Measurements from ENCODE around the gene KCTD20.
"Not testable (repeated sequence)": the region's sequence is repeated elsewhere in the genome, so short reads cannot be mapped to it uniquely, and the experiment has no call there.

The KCTD20 gene

DNA sequence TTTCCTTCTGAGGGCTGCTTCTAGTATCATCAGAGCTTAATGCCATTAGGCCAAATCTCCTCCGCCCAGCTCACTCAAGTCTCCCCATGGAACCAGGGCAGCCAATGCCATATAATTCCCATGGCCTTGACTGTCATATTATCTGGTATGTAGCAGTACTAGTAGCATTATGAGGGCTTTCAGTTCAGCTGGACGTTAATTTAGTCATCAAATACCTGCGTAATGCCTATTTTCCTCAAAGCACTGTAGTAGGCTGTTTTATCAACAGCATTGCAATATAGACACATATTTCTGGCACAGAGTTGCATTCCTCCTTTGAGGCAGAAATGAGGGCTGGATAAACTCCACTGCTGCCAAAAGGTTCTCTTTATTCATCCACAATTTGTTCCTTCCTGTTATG lies 1.7 kb downstream of the KCTD20 start:
- no peak for DNase-seq (ENCODE audit: low spot score)

DNA sequence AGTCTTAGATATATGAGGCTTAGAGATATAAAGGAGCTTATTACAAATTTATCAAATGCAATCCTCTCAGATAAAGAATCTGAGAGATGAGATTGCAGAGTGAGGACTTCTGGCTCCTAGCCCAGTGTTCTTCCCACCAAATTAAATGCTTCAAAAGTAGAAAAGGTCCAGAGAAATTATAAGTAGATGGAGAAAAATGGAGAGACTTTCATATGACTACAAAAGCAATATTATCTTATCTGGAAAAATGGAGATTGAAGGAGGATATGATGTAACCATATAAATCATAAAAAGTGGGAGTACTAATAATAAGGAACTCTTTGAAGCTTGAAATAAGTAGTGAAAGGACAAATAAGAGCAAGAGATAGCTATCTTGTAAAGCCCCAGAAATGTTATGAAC lies 2.8 kb downstream of the KCTD20 start:
- DNase-seq (ENCODE audit: low spot score): no peak

DNA sequence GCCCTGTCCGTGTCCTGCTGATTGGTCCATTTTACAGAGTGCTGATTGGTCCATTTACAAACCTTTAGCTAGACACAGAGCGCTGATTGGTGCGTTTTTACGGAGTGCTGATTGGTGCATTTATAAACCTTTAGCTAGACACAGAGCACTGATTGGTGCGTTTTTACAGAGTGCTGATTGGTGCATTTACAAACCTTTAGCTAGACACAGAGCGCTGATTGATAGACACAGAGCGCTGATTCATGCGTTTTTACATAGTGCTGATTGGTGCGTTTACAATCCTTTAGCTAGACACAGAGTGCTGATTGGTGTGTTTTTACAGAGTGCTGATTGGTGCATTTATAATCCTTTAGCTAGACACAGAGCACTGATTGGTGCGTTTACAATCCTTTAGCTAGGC lies 6.4 kb downstream of the KCTD20 start:
- not testable (repeated sequence) for DNase-seq (ENCODE audit: low spot score)

DNA sequence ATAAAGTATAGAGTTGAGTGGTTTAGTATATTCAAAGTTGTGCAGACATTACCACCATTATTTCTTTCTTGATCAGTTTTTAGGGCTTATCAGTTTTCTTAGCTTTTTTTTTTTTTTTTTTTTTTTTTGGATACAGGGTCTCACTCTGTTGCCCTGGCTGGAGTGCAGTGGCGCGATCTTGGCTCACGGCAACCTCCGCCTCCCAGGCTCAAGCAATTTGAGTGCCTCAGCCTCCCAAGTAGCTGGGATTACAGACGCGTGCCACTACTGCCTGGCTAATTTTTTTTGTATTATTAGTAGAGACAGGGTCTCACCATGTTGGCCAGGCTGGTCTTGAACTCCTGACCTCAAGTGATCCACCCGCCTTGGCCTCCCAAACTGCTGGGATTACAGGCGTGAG lies 10.1 kb downstream of the KCTD20 start:
- DNase-seq (ENCODE audit: low spot score): not testable (repeated sequence)

DNA sequence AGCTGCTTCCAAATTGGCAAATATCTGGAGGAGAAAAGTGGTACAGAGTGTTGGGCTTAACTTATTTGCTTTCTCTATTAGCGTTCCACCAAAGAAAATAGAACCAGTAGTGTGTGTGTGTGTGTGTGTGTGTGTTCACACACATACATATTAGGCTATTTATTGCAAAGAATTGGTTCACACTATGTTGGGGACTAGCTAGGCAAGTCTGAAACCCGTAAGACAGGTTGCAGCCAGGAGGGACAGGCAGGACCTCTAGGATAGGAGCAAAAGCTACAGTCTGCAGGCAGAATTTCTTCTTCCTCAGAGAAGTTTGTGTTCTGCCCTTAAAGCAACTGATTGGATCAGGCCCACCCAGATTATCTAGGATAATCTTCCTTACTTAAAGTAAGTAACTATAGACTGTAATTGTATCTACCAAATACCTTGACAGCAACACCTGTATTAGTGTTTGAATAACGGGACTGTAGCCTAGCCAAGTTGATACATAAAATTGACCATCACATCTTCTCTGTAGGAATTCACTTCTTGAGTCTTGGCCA lies 12.8 kb downstream of the KCTD20 start:
- no peak for DNase-seq (ENCODE audit: low spot score)

DNA sequence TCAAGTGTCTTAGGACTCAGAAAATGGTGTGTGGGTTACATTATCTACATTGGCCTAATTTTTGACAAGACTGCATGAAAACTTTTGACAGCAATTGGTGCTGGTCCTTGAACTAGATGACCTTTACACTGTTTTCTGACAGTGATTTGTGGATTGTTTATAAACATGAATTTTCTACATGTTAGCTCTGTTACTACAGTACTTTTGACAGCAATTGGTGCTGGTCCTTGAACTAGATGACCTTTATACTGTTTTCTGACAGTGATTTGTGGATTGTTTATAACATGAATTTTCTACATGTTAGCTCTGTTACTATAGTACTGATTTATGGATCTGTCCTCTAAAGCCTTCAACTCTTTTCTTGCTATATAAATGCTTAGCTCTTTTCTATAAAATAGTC lies 16.7 kb downstream of the KCTD20 start:
- DNase-seq (ENCODE audit: low spot score): no peak

DNA sequence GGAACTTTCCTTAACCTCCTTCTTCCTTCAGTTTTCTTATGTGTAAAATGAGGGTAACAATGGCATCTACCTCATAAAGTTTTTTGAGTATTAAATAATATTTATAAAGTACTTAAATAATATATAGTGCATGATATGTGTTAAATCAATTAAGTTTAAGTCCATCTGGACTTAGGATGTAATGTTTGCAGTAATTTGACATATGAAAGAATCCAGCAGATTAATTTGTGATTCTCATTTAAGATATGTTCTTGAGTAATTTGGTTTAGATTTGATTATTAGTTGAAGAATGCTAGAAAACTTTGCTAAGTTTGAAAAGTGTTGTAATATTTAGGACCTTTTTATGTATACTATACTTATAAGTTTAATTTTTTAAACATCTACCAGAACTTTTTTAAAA lies 18.1 kb downstream of the KCTD20 start:
- DNase-seq (ENCODE audit: low spot score): no peak

DNA sequence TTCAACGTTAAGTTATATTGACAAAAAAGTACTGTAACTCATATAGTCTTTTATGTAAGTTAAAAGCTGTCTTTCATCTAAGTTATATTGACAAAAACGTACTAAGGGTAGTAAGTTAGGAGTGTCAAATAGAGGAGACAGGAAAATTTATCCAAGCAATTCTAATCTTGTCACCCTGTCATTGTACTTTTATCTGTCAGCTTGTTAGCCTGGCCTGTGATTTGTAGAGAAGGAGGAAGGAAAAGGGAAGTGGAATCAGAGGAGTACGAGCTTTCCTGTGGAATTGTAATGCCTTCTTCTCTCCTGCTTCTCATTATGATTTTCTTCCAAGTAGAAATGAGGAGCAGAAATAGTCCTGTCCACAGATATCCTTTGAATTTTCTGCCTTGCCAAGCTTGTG lies 18.8 kb downstream of the KCTD20 start:
- no peak for DNase-seq (ENCODE audit: low spot score)

DNA sequence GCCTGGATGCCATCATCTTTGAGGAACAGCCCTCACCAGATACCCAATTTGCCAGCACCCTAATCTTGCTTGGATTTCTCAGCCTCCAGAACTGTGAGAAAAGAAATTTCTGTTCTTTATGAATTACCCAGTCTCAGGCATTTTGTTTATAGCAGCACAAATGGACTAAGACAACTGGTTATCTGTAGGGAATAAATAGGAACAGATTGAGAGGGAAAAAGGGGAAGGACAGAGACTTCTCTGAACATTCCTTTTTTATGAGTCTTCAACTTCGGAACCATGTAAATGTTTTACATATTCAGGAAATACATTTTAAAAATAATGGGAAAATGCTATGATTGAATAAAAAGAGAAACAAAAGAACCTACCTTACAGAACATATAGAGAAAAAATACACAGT lies 20.9 kb downstream of the KCTD20 start:
- no peak for DNase-seq (ENCODE audit: low spot score)

DNA sequence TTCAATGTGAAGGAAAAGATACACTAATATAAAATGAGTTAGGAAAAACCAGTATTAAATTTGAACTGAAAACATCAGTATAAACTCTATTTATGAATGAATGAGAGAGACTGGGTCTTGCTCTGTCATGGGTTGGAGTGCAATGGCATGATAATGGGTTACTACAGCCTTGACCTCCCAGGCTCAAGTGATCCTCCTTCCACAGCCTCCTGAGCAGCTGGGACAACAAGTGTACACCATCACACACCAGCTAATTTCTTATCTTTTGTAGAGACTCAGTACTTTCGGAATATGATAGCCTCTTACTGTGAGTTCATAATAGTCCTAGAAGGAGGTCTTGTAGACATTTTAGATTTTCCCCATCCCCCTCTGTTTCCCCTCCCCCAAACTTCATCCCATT lies 21.4 kb downstream of the KCTD20 start:
- DNase-seq (ENCODE audit: low spot score): no peak

DNA sequence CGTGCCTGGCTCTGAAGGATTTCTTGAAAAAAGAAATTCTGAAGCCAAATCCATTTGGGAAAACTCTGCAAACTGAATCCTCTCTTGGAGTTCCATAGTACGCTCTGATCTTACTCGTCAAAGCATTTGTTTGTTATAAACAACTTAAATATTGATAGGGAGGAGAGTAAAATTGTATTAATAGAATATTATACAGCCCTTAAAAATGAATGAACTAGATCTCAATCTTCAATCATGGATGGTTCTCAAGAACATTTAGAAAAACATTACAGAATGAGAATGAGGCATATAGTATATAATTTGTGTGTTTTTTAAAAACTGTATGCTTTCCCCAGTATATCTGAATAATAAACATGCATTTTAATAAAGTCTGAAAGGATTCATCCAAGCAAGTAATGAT lies 24.8 kb downstream of the KCTD20 start:
- no peak for DNase-seq (ENCODE audit: low spot score)

DNA sequence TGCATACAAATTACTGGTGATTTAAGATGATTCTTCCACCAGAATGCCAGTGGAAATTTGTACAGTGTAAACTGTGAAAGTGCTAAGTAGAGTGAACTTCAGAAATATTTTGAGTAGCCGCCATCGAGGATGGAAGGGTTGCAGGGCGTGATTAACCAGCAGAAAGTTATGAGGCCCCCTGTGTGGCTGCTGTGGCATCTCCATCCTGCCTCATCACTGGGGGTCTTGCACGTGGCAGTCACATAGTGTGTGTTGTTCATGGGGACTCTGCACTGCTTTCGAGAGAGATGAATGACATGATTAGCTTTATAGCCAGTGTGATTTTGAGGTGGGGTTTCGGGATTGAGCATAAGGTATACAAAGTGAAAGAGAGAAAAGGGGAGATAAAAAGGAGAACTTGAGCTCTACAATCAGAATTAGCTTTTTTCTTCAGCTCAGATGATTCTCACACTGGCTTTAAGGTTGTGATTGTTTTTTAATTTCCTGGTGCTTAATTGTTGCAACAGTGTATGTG lies 26.4 kb downstream of the KCTD20 start:
- no peak for DNase-seq (ENCODE audit: low spot score)

DNA sequence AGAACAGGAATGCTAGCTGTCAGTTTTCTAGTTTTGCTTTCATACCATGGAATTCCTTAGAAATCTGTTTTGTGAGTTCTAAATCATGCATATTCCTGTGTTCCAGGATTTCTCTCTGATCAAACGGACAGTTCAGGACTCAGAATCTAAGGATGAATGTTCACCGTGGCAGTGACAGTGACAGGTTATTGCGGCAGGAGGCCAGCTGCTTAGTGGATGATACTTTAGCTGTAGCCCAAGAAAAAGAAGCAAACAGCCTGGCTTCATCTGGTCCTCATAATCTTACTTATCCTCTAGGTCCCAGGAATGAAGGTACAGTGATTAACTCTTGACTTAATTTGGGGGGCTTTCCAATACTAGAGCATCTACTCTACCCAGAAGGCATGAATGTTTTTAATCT lies 27.1 kb downstream of the KCTD20 start:
- no peak for DNase-seq (ENCODE audit: low spot score)

DNA sequence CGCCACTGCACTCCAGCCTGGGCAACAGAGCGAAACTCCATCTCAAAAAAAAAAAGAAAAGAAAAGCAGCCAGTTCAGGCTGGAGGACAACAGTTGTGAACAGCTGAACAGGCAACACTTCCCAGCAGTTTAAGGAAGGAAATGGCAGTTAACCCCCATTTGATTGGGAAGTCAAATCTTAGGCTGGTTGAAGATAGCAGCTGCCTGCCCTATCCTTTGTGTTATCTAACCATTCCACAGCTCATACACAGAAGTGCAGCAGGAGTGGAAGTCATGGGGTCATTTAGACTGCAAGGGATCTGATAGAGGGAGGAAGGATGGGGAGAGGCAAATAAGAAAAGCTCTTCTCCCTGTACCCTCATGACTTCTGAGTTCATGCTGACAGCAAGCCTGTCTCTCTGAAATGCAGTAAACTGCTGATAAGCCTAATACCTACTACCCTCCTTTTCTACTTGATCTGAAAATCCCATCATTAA lies 35.3 kb downstream of the KCTD20 start:
- DNase-seq (ENCODE audit: low spot score): no peak

DNA sequence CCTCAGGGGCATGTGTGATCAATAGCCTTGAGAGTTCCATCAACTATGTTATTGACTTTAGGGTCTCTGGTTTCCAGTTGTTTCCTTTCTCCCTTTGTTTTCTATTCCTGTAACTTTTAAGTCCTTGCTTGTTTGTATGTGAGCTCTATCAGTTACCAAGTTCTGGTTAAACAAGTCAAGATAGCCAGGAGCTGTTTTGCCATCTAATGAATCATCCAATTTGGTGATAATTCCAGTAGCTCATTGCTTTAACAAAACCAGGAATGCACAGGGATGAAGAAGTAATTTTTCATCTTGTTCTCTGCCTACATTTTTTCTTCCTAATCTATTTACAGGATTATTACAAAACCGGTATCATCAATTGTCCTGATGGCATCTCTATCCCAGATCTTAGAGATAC lies 36.5 kb downstream of the KCTD20 start:
- no peak for DNase-seq (ENCODE audit: low spot score)

DNA sequence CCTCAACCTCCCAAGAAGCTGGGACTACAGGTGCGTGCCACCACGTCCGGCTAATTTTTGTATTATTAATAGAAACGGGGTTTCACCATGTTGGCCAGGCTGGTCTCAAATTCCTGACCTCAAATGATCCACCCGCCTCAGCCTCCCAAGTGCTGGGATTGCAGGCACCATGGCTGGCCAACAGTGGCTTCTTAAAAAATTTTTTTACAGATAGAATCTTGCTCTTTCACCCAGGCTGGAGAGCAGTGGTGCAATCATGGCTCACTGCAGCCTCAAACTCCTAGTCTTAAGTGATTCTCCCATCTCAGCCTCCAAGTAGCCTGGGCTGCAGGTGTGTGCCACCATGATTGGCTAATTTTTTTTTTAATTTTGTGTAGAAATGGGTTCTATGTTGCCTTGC lies 40.5 kb downstream of the KCTD20 start:
- DNase-seq (ENCODE audit: low spot score): not testable (repeated sequence)

DNA sequence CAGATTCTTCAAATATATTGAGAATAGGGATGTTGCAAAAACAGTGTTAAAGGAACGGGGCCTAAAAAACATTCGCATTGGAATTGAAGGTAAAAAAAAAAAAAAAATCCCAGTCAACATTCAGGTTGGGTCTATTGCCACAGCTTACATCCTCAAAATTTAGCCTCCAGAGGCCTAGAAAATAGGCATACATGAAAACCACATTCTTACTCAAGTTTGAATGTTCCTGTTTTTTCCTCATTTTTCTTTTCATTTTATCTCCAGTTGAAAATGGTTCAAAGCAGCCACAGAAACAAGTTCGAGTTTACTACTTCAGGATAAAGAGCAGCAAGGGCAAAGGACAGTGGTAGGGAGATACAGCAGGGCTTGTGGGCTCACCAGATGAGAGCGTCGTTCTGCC lies 41.9 kb downstream of the KCTD20 start:
- DNase-seq (ENCODE audit: low spot score): no peak

DNA sequence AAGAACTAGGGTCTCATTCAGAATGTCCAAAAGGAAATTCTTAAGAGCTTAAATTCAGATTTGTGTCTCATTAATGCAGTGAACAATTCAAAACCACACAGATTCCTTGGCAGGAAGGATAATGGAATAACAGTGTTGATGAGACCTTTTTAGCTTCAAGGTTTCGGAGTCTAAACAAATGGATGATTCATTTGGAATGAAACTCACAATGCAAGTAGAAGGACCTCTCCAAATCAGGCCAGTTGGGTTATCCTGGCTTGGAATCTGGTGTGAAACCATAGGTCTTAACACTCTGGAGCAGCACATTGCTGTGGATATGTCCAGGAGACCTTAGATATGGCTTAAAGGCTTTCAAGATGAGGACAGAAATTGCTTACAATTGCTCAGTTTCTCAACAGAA lies 44.9 kb downstream of the KCTD20 start:
- DNase-seq (ENCODE audit: low spot score): no peak

DNA sequence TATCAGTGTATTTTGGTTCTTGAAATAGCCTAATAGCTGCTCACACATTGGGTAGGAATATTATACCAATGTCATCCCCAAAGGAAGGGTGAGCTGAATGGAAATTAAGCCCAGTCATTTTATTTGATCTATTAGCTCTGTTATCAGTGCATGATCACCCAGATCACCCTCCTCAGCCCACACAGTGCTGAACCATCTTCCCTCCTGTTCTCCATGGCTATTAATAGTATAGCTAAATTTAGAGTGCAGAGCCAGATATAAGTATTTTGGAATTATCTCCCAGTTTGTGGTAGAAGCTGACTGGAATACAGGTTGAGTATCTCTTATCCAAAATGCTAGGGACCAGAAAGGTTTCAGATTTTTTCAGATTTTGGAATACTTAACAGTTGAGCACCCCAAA lies 45.4 kb downstream of the KCTD20 start:
- no peak for DNase-seq (ENCODE audit: low spot score)

DNA sequence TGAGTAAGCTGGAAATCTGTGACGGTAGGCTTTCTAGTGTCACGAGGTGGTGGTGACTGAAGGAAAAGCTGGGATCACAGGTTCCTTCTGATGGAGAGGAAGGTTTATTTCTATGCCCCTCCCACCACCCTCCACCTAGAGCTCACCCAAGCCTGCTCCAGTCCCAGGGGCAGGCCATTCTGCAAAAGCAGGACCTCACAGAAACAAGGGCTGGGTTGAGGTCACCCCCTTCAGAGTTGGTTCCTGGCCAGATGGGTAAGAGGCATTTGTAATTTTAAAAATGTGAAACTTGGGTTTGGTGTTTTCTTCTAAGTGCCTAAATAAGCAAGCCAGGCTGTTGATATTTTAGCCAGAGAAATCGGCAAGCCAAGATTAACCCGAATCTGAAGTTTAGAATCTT lies 46.6 kb downstream of the KCTD20 start:
- no peak for DNase-seq (ENCODE audit: low spot score)

DNA sequence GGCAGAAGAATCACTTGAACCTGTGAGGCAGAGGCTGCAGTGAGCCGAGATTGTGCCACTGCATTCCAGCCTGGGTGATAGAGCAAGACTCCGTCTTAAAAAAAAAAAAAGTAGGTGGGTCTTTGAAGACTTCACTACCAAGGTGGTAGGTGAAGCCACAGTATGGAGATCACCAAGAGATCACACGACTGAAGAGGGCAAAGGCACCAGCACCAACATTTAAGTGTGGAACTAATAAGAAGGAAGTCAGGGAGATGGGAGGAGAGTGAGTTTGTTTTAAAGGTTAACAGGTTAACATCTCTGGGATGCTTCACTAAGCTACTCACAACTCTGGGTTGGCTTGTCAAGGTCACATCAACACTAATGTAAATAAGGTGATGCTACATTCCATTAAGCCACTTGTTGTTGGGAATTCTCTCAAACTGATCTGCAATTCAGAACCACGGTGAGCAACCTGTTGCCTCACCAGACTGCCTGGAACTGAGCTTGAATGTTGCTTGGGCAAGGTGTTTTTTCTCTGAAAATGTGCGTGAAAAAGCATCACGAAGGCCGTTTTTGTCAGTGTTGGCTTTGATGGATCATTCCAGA lies 48.7 kb downstream of the KCTD20 start:
- peak; percentile 11 for DNase-seq (ENCODE audit: low spot score)

DNA sequence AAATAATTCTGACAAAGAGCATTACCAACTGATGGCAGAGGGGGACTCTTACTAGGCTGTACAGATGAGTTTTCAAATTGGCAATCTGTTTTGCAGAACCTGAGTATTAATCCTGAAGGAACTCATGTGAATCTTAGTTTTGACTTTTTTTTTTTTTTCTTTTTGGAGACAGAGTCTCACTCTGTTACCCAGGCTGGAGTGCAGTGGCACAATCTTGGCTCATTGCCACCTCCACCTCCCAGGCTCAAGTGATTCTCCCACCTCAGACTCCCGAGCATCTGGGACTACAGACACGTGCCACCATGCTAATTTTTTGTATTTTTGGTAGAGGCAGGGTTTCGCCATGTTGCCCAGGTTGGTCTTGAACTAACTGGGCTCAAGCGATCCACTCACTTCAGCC lies 49.3 kb downstream of the KCTD20 start:
- no peak for DNase-seq (ENCODE audit: low spot score)

DNA sequence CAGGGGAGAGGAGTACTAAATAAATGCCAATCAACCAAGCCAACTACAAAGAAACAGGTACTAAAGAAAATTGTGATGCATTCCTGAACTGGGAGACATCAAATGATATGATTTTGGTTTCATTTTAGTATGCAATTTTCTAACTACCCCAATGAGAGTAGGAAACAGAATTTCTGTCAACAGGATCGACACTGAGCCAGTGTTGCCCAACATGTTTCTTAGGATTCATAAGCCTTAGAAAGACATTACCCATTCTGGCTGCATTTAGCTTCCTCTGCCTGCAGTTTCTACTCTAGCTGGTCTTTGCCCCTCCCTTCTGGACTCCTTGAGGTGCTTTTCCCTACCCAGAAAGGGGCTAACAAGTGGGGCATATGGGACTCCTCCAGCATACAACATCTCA lies 49.8 kb downstream of the KCTD20 start:
- no peak for DNase-seq (ENCODE audit: low spot score)

DNA sequence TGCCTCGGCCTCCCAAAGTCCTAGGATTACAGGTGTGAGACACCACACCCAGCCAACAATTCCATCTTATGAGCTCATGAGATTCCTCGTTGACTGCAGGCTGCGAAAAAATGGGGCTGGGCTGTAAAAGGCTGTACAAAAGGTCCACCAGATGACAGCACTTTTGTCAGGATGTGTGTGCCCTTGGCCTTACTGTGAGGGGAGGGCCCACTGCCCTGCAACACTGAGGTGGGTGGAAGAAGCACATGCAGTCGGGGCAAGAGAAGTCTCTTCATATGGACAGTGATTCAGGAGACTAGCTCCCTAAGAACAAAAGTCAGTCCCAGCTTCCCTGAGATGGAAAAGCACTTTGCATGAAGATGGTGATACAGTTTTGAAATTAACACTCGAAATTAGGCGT lies 50.5 kb downstream of the KCTD20 start:
- no peak for DNase-seq (ENCODE audit: low spot score)

Data from RKO (cell line).